Jurkat, Clone E6-1 (cell line): ENCODE data around the gene GCNT2.
"Not testable (repeated sequence)": the region's sequence is repeated elsewhere in the genome, so short reads cannot be mapped to it uniquely, and the experiment has no call there.

ENCODE experiments used
- DNase-seq: peaks from one replicate; pipeline ENCODE4 v3.0.0-alpha.2; 2011; ENCODE audit warnings: low read depth, low spot score
- H3K4me3 ChIP-seq: 2 replicates; pipeline ENCODE4 v1.5.1; 2011; ENCODE audit warnings: mild to moderate bottlenecking, low read length, control low read depth, moderate library complexity

GCNT2 gene

DNA sequence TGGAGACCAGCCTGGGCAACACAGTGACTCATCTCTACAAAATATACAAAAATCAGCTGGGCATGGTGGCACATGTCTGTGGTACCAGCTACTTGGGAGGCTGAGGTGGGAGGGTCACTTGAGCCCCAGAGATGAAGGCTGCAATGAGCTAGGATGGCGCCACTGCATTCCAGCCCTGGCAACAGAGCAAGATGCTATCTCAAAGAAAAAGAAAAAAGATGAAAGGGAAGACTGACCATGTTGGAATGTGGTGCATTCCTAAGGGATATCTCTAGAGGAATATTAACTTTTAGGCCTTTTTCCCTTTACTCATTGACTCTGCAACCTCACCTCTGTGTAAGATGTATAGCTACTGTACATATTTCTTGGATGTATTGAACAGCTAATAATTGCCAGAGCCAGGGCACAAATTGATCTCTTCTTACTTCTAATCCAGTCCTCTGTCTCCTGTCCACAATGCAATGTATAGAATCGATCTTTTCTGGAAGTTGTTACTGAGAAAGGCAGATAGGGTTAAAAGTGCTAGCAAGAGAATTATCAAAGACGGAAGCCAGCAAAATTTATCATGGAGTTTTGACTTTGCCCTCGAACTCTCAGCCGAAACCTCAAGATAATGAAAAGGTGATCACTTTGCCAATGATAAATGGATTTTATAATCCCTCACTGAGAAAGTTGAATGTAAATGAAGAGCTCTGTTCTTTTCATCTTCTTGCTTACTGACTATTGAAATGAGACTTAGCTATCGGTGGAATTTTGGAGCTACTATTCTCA is 46.3 kb downstream of the GCNT2 start:
- no peak overlapping the region for H3K4me3 ChIP-seq
- no peak for DNase-seq

DNA sequence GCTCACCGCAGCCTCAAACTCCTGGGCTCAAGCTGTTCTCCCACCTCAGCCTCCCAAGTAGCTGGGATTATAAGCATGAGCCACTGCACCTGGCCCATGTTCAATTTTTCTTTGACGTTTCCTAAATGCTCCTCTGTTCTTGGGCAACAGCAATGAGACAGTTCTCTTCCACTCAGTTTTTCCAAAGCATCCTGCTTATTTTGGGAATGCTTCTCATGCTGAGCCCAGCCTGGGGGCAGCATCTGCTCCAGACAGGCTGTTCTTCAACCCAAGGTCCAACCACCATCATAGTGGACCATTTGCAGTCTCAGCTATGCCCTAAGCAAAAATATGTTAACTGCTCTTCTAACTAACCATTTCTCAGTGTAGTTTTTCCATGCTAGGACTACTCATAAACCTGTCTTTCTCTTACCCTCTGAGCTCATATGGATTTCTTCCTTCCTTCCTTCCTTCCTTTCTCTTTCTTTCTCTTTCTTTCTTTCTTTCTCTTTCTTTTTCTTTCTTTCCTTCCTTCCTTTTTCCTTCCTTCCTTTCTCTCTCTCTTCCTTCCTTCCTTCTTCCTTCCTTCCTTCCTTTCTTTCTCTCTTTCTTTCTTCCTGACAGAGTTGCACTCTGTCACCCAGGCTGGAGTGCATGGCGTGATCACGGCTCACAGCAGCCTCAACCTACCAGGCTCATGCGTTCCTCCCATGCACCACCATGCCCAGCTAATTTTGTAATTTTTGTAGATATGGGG is 48.4 kb downstream of the GCNT2 start:
- no peak overlapping the region for H3K4me3 ChIP-seq
- no peak for DNase-seq

- not testable (repeated sequence) for H3K4me3 ChIP-seq, DNase-seq
Observed at GRCh38 chr6:10575519-10575918, 54.4 kb downstream of the GCNT2 start.

DNA sequence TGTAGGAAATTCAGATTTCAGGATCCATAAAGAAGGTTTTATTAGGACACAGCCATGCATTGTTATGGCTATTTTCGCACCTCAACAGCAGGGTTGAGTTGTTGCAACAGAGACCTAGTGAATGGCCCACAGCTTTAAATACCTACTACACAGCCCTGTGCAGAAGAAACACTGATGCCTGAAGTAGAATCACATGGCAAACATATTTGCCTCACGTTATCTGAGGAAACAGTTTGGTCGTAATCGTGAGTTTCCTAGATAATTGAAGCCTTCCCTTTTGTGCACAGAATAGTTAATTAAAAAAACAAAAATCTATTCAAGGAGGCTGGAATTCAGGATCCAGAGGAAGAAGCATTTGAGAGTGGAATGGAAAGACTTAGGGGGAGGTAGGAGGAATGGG is 55.1 kb downstream of the GCNT2 start:
- no peak overlapping the region for H3K4me3 ChIP-seq

GRCh38 chr6:10577112-10577511 is 56.0 kb downstream of the GCNT2 start:
- no peak for DNase-seq
- no peak overlapping the region for H3K4me3 ChIP-seq

More for the DNA sequence above, 55.1 kb downstream of the GCNT2 start:
- DNase-seq: no peak

- H3K4me3 ChIP-seq: no peak overlapping the region
- no peak for DNase-seq
Observed at GRCh38 chr6:10578723-10579122, 57.6 kb downstream of the GCNT2 start.

GRCh38 chr6:10579803-10580202 is 58.7 kb downstream of the GCNT2 start:
- no peak overlapping the region for H3K4me3 ChIP-seq
- no peak for DNase-seq

GRCh38 chr6:10580570-10580969 is 59.4 kb downstream of the GCNT2 start:
- no peak for DNase-seq
- no peak overlapping the region for H3K4me3 ChIP-seq

DNA sequence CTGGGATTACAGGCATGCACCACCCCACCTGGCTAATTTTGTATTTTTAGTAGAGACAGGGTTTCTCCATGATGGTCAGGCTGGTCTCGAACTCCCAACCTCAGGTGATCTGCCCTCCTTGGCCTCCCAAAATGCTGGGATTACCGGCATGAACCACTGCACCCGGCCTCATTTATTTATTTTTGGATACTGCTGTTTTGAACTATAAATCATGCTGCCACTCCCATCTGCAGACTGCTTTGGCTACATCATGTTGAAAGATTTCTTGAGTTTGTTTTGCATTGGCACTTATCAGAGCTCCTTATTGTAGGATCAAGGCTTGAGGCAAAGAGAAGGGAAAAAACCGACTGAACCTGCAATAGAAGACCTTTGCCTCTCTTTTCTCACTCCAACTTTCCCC is 60.3 kb downstream of the GCNT2 start:
- not testable (repeated sequence) for DNase-seq, H3K4me3 ChIP-seq

DNA sequence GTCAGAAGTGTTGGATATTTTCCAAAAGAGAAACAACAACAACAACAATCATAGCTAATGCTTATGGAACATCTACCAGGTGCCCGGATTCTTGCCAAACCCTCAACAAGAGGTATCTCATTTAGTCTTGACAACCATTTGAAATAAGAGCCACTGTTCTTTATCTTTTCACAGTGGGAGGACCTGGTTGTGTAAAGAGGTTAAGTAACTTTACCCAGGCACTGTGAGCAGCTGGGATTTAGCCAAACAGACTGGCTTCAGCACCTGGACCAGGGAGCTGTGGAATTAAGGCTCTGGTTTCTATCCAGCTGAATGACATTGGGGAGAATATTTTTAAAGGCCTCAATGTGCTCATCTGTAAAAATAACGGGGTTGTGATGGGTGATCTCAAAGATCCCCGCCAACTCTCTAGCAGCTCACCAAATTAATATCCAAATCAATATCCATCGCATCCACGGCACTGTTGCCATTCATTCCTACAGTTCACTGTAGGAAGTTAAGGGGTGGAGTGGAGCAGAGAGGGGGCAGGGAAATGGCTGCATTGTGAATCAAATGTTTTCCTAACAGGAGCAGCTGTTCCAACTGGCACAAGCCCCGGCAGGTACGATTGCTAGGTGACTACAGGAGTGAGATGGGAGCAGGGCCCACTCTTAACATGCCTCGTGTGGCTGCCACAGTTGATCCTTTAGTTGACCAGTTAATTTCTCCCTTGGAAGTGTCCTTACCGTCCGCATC is 61.8 kb downstream of the GCNT2 start:
- DNase-seq: no peak
- H3K4me3 ChIP-seq: no peak overlapping the region

DNA sequence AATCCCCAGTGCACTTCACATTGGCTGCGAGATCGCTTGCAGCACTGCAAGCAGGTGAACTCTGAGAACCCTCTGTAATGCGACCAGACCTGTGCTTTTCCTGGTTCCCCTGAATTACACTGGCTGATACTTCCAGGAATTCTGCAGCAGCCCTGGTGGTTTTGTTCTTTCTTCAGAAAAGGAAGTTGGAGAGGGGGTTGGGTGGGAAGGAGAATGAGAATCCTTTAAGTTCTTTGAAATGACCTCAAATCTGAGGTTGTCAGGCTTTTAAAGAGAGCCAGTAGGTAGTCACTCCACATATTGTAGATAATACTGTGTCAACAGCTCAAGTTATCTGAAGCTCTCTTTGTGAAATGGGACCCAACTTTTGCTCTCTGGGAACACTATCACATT is 62.4 kb downstream of the GCNT2 start:
- no peak for DNase-seq
- H3K4me3 ChIP-seq: no peak overlapping the region

DNA sequence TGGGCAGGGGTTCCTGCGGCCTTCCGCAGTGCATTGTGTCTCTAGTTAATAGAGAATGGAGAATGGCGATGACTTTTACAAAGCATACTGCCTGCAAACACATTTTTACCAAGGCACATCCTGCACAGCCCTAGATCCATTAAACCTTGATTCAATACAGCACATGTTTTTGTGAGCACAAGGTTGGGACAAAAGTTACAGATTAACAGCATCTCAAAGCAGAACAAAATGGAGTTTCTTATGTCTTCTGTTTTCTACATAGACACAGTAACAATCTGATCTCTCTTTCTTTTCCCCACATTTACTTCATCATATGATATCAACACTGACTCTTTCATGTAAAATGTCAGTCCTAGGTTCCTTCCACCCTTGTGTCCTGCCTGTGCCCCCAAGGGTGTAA is 63.5 kb downstream of the GCNT2 start:
- no peak overlapping the region for H3K4me3 ChIP-seq

DNA sequence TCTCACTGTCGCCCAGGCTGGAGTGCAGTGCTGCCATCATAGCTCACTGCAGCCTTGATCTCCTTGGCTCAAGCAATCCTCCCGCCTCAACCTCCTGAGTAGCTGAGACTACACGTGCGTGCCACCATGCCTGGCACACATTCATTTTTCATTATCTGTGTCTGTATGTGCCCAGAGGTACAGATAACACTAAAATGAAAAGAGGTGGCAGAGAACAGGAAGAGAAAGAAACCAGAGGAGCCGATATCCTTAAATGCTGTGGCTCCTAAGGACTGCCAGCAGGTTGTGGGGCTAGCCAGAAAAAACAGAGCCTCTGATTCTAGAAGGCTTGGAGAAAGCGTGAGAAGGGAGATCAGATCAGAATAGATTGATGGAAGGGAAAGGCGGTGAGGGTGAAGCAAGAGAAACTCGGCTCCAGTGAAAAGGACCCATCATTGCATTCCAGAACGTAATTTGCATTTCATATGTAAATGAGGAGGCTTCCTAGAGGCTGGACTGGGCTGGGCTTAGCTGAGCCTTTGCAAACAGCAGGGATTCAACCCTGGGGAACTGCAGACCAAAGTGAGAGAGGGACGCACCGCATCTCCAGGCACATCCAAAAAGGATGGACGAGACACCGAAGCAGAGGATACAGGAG is 64.2 kb downstream of the GCNT2 start:
- no peak overlapping the region for H3K4me3 ChIP-seq

More for the DNA sequence above, 63.5 kb downstream of the GCNT2 start:
- DNase-seq: no peak

DNA sequence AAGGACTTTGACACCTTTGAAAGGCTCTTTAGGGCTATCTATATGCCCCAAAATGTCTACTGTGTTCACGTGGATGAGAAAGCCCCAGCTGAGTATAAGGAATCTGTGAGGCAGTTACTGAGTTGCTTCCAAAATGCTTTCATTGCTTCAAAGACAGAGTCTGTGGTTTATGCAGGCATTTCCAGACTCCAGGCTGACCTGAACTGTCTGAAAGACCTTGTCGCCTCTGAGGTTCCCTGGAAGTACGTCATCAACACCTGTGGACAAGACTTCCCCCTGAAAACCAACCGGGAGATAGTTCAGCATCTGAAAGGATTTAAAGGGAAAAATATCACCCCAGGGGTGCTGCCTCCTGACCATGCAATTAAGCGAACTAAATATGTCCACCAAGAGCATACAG is 65.2 kb downstream of the GCNT2 start:
- H3K4me3 ChIP-seq: no peak overlapping the region
- no peak for DNase-seq

More for the DNA sequence above, 64.2 kb downstream of the GCNT2 start:
- no peak for DNase-seq

DNA sequence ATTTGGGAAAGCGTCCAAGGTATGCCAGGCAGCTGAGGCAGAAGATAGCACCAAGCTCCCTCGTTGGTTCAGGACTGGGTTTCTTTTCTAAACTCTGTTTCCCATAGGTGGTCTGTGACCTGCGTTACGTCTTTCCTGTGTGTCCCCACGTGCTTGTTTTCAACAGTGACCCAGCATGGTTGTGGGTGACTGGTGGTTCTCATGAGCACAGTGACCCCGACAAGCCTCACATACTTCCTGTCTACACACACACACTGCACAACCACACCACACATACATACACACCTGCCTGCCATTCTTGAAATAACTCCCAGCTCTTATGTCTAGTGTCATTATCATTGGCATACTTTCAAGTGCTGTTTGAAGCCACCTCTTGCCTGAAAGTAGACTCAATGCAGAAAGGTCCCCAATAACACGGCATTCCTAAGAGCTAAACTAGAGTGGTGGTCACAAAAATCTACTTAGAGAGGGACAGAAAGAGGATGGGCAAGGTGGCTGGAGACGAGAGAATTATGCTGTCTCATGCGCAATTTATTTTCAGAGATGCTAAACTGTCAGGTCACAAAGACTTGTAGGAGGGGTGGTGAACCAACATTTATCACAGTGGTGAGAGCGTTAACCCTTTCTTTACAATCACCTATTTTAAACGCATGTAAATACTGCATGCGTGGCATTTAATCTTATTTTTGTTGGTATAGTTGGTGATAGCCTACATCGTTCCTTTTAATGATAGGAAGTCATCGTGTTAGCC is 66.7 kb downstream of the GCNT2 start:
- no peak overlapping the region for H3K4me3 ChIP-seq
- peak; percentile 7 for DNase-seq

DNA sequence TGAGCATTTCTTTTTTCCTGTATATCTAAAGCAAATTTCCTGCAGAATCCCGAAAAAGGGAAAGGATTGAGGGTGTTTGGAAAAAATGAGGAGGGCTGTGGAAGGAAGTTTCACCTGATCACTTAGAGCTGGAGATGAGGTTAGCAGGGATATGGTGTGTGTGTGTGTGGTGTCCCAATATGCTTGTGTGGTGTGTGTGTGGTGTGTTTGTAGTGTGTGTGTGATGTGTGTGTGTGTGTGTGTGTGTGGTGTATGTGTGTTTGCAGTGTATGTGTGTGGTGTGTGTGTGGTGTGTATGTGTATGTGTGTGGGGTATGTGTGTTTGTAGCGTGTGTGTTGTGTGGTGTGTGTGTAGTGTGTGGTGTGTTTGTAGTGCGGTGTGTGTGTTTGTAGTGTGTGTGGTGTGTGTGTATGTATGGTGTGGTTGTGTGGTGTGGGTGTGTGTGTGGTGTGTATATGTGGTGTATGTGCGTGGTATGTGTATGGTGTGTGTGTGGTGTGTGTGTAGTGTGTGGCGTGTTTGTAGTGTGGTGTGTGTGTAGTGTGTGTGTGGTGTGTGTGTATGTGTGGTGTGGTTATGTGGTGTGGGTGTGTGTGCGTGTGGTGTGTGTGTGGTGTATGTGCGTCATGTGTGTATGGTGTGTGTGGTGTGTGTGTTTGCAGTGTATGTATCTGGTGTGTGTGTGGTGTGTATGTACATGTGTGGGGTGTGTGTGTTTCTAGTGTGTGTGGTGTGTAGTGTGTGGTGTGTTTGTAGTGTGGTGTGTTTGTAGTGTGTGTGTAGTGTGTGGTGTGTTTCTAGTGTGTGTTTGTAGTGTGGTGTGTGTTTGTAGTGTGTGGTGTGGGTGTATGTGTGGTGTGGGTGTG is 67.6 kb downstream of the GCNT2 start:
- DNase-seq: no peak
- no peak overlapping the region for H3K4me3 ChIP-seq

DNA sequence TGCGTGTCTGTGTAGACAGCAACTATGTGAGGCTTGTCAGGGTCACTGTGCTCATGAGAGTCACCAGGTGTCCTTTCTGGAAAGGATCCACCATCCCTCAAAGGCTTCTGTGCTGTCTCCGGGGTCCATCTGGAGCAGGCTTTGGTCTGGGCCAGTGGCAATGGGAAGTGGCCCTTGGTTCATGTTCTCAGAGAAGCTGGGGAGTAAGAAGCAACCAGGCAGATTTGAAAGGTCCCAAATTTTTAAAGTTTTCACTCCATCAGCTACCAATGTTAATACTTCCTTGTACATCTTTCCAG is 68.2 kb downstream of the GCNT2 start:
- DNase-seq: no peak

DNA sequence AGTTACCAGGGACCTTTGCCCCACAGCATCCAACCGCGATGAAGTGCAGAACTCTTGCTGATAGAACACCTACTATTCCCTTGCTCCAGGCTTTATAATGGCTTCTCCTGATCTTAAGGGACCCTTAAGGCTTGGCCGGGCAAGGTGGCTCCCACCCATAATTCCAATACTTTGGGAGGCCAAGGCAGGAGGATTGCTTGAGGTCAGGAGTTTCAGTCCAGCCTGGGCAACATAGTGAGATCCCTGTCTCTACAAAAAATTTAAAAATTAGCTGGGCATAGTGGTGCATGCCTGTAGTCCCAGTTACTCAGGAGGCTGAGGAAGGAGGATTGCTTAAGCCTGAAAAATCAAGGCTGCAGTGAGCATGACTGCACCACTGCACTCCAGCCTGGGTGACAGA is 68.8 kb downstream of the GCNT2 start:
- no peak overlapping the region for H3K4me3 ChIP-seq
- no peak for DNase-seq

More for the DNA sequence above, 68.2 kb downstream of the GCNT2 start:
- H3K4me3 ChIP-seq: no peak overlapping the region
